Measurements from ENCODE around the gene LMAN2. TPM values are rescaled to one million over a fixed set of nuclear protein-coding genes. Genes with fewer than 3 reads are reported as not detected.

The LMAN2 gene
- total and polyA plus RNA-seq, 10 donors = 50.1 to 211 (median 98.1) TPM

- DNase-seq = no peak
- Histone ChIP-seq H3K4me3 (no peak overlapping the region), H3K36me3 (peaks cover 0 to 87% (median 52%) of the 10 kb centered on the region in 6 donors), H3K9me3 (no peaks in the 10 kb centered on the region), H3K27ac (peak overlapping the region in 3 of 8 donors; percentile 61 to 91 (median 78)), H3K4me1 (peaks cover 14 to 67% (median 38%) of the 10 kb centered on the region in 6 donors), H3K27me3 (replicated peaks in 1 of 7) (no peaks in the 10 kb centered on the region)
- WGBS, 5 donors = 94 to 100% (median 97%) methylated on average over 2 to 3 of the region's 3 CpGs
- TF ChIP-seq, protein P1, sequence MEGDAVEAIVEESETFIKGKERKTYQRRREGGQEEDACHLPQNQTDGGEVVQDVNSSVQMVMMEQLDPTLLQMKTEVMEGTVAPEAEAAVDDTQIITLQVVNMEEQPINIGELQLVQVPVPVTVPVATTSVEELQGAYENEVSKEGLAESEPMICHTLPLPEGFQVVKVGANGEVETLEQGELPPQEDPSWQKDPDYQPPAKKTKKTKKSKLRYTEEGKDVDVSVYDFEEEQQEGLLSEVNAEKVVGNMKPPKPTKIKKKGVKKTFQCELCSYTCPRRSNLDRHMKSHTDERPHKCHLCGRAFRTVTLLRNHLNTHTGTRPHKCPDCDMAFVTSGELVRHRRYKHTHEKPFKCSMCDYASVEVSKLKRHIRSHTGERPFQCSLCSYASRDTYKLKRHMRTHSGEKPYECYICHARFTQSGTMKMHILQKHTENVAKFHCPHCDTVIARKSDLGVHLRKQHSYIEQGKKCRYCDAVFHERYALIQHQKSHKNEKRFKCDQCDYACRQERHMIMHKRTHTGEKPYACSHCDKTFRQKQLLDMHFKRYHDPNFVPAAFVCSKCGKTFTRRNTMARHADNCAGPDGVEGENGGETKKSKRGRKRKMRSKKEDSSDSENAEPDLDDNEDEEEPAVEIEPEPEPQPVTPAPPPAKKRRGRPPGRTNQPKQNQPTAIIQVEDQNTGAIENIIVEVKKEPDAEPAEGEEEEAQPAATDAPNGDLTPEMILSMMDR (IDR thresholded peaks at IDR 0.05 in 8 of 11, conservative IDR thresholded peaks at IDR 0.05 in 3 of 11) = no peak
- TF ChIP-seq POLR2AphosphoS5 (IDR thresholded peaks at IDR 0.05) = no peak
- TF ChIP-seq POLR2A (IDR thresholded peaks at IDR 0.05) = no peak
- intact Hi-C loops (cut with DNase I; ENCODE audit: low total_unique reads) = no loop called here
These were observed 56.8 kb downstream of the LMAN2 start for GRCh38 chr5:177294632-177295031.

DNA sequence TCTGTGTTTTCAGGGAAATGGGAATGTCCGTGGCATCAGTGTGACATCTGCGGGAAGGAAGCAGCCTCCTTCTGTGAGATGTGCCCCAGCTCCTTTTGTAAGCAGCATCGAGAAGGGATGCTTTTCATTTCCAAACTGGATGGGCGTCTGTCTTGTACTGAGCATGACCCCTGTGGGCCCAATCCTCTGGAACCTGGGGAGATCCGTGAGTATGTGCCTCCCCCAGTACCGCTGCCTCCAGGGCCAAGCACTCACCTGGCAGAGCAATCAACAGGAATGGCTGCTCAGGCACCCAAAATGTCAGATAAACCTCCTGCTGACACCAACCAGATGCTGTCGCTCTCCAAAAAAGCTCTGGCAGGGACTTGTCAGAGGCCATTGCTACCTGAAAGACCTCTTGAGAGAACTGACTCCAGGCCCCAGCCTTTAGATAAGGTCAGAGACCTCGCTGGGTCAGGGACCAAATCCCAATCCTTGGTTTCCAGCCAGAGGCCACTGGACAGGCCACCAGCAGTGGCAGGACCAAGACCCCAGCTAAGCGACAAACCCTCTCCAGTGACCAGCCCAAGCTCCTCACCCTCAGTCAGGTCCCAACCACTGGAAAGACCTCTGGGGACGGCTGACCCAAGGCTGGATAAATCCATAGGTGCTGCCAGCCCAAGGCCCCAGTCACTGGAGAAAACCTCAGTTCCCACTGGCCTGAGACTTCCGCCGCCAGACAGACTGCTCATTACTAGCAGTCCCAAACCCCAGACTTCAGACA, 57.5 kb downstream of the LMAN2 start:
- H3K9me3 ChIP-seq = no peaks in the 10 kb centered on the region
- peak overlapping the region in 1 of 8 donors; percentile 78 for H3K27ac ChIP-seq
- intact Hi-C loops (cut with DNase I; ENCODE audit: low total_unique reads) = no loop called here
- no peak overlapping the region for H3K4me3 ChIP-seq
- DNase-seq = no peak
- 95 to 97% (median 96%) methylated on average over 11 to 12 of the region's 12 CpGs for WGBS, 5 donors
- H3K4me1 ChIP-seq = peaks cover 12 to 61% (median 32%) of the 10 kb centered on the region in 6 donors
- no peaks in the 10 kb centered on the region for H3K27me3 ChIP-seq (replicated peaks in 1 of 7)
- peaks cover 0 to 91% (median 57%) of the 10 kb centered on the region in 6 donors for H3K36me3 ChIP-seq
- TF ChIP-seq, protein P1 (IDR thresholded peaks at IDR 0.05 in 8 of 11, conservative IDR thresholded peaks at IDR 0.05 in 3 of 11) = no peak

GRCh38 chr5:177291735-177292134, 59.7 kb downstream of the LMAN2 start:
- peaks cover 0 to 99% (median 77%) of the 10 kb centered on the region in 6 donors for H3K36me3 ChIP-seq
- WGBS, 5 donors = 94 to 98% (median 96%) methylated on average over 7 of the region's 7 CpGs

More at GRCh38 chr5:177291735-177292134, 59.7 kb downstream of the LMAN2 start:
- Histone ChIP-seq H3K27me3 (replicated peaks in 1 of 7) (no peaks in the 10 kb centered on the region), H3K27ac (peak overlapping the region in 1 of 8 donors; percentile 66), H3K4me1 (peaks cover 12 to 38% (median 17%) of the 10 kb centered on the region in 6 donors), H3K4me3 (no peak overlapping the region), H3K9me3 (no peaks in the 10 kb centered on the region)
- intact Hi-C loops (cut with DNase I; ENCODE audit: low total_unique reads) = no loop called here
- TF ChIP-seq POLR2A (IDR thresholded peaks at IDR 0.05) = no peak
- TF ChIP-seq, protein P1 (IDR thresholded peaks at IDR 0.05 in 8 of 11, conservative IDR thresholded peaks at IDR 0.05 in 3 of 11) = no peak
- no peak for TF ChIP-seq POLR2AphosphoS5 (IDR thresholded peaks at IDR 0.05)
- no peak for DNase-seq
